NK-92 treated with Interleukin-12 subunit alpha and Interleukin-12 subunit beta, amount 100 ng/mL, for 24 hours (cell line): ENCODE results near the gene AJUBA.
"Not testable (repeated sequence)": the region's sequence is repeated elsewhere in the genome, so short reads cannot be mapped to it uniquely, and the experiment has no call there.

Experiments used
- DNase-seq: peaks from one replicate; lab custom pipeline; 2025; lab: John Stamatoyannopoulos, UW

Gene AJUBA

DNA sequence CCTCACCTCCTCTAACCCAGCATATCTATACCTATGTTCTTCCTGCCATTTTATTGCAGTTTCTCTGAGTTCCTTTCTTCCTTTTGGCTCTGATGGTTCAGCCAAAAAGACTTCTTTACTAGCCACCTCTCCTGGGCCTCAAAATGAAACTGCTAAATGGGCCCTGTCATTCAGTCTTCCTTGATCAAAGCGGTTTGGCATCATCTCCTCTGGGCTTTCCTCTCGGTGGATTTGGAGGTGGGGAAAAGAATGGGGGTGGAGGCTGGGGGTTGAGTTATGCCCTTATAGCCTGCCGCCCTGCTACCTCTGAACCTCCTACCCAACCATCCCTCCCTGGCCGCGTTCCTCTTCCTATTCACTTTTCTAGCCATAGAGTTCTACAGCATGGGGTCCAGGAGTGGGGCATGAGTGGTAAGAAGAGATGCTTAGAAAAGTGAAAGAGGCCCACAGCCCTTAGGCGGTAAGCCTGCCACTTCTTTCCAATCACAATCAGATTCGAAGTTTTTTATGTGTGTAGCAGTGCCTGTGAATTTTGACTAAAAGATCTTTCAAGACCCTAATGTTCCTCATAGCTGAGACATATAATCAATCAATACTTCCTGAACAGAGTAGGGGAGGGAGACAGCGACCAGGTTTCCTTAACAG, 2.5 kb downstream of the AJUBA start:
- DNase-seq, result no peak

DNA sequence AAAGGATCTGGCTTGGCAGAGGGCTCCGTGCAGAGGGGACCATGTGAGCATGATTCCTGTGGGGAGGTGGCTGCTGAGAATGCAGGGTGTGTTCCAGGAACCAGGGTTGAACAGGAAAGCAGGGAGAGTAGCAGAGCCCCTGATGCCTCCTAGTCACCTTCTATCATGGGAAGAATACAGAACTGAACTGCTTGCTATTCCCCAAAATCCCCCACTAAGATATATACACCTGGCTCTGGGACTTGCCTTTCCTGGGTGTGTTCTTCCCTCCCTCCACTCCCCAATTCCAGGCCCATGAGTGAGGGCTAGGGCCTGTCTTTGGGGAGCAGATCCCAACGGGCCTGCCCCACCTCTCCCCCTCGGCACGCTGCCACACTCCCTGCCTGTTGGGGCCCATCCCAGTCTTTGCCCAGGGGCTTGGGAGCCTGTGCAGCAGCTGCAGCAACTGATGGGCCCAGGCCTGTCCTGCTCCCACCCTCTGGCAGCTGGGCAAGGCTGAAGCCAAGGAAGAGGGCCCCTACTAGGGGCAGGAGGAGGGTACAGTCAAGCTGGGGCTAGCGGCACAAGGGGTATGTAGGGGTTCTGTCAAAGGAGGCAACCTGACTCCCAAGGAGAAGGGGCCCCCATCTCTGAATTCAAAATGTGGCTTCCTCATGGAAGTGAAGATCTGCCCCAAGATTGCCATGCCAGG, 3.2 kb downstream of the AJUBA start:
- DNase-seq, result no peak

DNA sequence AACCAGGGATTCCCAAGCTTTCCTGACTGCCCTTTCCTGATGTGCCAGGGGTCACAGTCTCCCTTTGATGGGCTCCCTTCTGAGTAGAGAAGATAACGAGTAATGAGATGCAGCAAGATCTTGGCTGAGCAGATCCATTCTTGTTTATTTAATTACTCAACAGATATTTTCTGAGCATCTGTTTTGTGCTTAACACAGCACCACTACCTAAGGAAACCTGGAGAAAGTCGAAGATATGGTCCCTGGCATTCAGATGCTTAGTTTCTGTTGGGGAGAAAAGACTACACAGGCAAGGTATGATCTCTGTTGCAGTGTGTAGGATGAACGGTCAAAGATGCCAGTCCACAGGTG, 3.9 kb downstream of the AJUBA start:
- no peak for DNase-seq

DNA sequence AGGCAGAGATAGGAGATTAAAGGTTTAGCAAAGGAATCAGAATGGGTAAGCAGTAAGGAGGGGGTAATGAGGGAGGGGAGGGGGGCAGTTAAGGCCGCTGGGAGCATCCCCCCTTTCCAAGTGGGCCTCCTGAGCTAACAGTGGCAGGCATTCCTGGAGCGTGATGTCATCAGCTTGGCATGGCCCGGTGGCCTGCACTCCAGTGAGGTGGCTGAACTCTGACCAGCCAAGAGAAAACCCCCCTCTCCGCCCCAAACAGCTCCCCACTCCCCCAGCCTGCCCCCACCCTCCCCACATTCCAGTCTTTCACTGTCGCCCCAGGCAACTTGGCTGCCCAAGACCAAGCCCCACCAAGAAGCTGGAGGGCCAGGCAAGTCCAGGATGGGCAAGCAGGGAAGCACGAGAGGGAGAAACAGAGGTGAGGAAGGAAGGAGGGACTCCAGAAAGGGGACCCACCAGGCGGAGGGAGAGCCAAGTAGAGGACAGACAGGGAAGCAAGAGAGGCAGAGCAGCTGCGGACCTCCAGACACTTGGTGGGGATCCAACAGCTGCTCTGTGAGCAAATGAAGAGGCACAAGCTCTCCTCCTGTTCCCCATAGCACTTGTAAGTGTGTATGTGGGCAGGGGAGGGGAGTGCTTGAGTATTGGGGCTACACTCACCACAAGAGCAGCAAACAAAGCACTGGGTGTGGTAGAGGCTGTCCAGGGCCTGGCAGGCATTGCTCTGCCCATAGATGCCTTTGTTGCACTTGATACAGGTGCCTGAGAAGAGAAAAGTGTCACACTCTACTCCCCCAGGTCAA, 4.5 kb downstream of the AJUBA start:
- no peak for DNase-seq

DNA sequence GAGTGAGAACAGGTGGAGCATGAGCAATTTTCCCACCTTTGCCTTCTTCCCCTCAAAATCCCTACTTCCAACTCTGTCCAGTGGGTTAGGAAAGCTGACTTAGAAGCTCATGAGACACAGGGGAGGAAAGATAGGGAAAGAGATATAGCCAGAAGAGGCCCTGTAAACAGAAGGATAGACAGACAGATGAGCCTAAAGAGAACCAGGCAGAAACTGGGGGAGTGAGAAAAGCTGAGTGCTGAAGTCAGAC, 5.0 kb downstream of the AJUBA start:
- DNase-seq, result no peak

DNA sequence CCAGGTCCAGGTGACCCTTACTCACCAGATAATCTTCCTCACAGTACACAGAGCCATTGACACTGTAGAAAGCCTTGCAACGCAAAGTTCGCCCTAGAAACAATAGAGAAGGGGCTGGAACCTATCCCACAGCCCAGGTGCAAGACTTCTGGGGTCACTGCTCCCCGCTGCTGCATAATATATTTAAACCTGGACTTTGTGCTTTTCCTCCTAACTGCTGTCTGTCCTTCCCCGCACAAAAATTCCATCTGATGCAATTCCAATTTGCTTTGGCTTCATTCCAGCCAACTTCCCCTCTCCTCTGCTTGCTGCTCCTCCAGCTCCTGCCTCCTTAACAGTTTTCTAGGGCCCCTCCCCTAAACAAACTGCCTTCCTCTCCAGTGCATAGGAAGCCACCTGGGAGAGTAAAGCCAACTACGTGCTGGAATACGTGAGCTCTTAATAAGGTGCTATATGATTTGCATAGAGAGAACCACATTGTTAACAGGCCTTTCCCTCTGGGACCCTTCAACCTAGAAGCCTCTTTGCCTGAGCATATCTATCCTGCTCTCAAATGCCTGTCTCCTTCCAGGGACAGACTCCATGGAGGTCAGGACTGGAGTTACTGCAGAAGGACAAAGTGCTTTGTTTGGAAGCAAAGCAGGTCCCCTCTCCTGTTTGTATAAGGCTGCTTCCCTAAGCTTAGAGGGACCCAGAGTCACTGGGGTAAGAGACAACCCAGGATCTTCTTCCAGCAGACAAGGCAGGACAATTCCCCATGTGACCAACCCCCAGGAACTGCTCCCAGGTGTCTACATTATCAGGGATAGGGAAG, 5.5 kb downstream of the AJUBA start:
- DNase-seq, result no peak

DNA sequence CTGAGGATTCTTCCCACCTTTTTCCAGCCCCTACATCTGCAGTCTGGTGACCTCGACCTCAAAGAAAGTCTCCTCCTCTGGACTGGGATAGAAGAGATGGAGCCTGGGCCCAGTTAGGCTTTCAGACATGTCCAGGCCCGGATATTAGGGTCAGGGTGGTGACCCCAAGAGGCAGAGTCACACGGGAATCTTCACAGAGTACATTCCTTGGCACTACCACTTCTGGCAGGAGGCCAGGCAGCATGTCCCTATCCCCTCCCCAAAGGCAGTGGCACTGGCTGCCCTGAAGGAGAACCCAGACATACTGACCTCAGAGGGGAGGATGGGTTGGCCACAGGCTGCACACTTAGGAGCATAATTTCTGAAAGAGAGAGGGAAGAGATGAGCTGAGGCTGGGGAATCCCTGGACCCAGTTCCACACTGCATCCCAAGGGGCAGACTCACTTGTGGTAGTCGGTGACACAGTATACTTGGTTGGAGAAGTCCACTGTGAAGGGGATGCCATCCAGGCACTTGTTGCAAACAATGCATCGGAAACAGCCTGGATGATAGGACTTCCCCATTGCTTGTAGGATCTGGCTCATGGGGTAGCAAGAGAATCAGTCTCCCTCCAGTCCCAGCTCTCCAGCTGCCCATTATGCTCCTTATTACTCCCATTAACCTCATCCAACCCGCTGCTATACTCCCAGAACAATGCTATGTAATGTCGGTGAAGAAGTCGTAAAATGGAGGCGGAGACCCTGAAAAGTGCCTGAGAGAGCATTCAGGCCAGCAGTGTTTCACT, 7.6 kb downstream of the AJUBA start:
- DNase-seq, result no peak

DNA sequence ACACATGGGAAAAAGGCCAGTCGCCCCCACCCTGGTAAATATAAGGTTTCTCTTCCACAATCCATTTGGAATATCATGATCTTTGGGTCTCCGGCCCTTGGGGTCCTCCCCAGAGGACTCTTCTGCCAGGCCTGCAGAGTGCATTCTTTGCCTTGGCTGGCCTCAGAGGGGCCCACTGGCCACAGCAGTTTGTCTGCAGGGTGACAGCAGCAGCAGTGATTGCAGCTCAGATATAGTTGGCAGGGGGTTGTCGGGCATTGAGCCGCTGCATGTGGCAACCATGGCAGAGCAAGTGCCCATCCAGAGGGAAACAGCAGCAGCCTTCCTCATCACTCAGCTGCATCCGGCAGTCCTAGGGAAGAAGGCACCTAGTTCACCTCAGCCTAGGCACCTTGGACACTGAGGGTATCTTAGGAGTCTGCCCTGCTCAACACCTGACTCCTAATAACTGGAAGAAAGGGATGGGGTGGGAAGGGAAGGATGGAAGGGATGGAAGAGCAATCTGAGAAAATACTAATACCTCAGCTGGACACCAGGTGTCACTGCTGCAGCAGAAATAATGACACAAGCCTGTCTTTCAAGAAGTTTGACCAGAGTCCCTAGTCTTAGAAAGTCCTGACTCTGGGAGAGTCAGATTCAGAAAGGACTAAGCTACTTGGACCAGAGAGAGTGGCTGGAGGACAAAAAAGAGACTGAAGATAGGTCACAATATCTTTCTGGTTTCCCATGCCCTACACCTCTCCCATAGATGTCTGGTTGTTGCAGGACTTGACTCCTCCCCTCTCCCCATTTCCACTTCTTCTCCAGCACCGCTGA, 8.9 kb downstream of the AJUBA start:
- no peak for DNase-seq

DNA sequence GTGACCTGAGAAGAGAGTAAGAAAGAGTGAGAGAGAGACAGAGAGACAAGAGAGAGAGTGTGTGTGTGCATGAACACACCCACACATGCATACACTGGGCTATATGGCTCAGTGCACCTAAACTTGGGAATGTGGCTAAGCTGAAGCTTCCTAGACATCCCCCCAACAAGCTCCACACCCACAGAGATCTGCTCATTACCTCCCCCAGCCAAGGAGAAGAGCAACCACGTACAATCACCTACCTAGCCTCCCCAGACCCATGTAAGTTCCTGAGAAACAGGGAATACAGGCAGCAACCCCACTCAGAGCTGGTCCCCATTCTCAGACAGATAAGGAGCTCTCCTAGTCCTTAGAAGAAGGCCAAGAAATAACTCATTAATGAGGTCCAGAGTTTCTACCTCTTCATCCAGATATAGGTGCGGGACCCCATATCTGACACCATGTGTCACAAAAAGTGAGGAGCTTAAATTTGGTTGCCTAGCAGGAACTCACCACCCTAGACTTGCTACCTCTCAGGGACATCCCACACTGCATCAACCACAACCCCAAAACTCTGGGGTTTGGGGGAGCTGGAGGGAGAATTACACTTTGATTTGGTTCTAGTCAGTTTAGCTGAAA, 9.9 kb downstream of the AJUBA start:
- DNase-seq, result no peak

DNA sequence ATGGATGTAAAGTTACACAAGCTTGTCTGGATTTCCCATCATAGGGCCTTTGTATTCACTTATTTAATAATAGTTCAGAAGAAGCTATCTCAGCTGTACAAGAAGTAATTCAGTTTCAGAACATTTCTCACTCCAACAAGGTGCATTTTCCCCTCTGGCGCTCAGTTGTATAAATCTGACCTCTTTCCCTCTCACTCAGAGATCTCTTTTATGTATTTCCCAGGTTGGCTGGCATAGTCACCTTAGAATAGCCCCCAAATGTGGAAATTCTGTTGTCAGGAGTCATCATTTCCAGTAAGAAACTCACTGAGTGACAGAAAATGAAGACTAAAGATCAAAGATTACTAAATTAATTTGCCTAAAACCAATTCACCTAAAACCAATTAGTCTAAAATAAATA, 11.2 kb downstream of the AJUBA start:
- no peak for DNase-seq

DNA sequence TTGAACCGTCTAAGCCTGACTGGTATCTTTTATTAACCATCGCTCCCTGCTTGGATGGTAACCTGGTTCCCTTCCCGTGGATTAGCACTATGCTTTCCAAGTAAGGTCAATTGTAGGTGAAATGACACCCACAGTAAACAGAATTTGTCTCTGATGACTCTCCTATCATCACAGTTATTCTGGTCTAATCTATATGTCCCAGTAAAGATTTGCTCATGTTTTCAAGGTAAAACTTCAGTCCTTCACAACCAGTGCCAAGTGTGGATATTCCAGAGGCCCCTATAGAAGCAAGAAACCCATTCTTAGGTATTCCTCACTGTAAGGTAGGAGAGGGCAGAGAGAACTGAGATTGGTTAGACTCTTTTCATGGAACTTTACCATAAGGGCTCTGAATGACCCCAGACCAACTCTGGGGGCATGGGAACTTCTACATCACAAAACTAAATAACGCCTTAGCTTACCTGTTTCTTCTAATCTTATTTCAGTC, 15.5 kb downstream of the AJUBA start:
- no peak for DNase-seq

DNA sequence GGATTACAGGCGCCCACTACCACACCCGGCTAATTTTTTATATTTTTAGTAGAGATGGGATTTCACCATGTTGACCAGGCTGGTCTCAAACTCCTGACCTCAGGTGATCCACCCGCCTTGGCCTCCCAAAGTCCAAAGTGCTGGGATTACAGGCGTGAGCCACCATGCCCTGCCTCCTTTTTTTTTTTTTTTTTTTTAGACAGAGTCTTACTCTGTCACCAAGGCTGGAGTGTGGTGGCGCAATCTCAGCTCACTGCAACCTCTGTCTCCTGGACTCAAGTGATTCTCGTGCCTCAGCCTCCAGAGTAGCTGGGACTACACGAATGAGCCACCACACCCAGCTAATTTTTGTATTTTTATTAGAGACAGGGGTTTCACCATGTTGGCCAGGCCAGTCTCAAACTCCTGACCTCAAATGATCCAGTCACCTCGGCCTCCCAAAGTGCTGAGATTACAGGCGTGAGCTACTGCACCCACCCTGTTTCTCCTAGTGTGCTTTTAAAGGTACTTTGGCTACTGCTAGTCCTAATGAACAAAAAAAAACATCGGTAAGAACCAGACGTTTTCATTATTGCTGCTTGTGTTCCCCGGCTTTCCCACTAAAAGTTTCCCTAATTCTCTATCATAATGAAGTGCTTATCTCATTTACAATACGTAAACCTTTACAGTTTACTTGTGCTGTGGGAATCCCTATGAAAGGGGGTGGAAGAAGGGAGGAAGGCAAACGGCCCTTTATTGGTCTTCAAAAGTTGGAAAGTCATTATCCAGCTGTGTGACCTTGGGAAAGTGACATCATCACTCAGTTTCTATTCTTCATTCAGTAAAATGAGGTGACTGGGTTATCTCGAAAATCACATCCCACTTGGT, 16.2 kb downstream of the AJUBA start:
- not testable (repeated sequence) for DNase-seq

DNA sequence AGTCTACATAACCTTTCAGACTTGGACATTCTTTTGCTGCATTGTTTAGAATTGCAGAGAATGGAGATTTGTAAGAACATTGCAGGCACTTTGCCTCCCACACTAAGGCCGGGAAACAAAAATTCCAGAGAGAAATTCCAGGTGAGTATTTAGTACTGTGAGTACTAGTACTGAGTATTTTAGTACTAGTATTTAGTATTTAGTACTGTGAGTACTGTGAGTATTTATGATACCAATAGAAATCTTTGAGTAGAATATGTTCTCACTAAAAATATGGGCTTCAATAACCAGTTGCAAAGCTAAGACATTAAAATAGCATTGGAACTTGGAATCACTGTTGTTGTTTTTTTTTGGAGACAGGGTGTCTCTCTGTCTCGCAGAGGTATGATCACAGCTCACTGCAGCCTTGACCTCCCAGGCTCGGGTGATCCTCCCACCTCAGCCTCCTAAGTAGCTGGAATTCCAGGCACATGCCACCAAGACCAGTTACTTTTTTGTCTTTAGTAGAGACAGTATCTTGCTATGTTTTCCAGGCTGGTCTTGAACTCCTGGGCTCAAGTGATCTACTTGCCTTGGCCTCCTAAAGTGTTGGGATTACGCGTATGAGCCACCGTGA, 20.2 kb downstream of the AJUBA start:
- DNase-seq, result no peak

DNA sequence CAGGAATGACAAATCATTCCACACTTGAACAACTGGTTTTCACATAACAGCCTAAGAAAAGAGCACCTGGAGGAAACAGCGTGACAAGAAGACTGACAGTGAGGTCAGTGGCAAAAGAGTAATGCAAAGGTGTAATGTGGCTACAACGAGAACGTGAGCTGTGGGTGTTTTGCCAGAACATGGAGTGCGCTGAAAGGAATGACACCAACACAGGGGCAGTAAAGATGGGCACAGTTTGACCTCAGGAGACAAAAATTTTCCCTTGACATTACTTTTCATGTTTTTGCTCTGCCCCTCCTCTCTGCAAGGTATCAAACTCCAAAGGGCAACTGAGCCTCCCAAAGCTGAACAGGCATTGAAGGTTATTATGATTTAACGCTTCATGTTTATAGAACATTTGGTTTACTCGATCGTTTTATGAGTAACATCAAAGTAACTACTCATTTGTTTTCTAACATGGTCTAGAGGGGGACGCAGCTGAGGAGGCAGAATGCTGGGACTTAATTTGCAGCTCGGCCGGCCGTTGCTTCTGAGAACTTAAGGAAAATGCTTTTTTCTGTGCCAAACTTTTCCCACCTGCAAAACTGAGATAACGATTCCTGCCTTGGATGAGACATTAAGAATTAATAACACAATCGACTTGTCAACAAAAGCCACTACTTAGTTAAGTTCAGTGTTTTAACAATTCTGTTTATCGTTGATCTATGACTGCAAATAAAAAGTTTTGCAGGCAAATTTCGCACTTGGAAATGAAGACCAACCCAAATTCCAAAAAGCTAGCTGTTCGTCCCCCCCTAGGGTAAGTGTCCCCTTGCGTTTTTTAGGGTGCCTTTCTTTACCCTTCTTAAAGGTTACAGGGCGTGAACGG, 26.4 kb downstream of the AJUBA start:
- no peak for DNase-seq

DNA sequence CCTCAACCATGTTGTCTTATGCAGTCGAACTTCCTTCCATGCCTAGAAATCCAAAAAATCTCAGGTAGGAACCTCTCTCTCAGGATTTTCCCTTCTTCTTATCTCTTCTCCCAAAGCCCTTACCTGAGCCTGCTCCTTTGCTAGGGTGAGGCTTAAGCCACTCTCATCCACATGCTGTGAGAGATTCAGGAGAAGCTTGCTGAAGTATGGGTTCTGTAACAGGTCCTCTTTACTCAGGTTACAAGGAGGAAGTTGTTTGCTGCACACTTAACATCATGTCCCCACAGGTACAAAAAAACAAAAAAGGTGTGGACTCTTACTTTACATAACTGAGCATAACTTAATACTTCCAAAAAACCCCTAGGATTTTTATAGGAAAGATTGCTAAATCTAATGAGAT, 29.9 kb downstream of the AJUBA start:
- no peak for DNase-seq

DNA sequence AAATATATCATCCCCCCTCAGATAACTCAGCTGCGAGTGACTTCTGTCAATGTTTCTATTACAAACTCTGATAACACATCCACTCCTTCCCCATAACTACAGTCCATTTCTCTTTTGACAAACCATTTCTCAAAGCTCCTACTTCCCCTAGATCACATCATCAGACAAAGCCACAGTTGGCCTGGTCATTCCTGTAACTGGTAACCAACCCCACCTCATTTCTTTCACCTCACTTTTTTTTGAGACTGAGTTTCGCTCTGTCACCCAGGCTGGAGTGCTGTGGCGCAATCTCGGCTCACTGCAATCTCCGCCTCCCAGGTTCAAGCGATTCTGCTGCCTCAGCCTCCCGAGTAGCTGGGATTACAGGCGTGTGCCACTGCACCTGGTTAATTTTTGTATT, 30.6 kb downstream of the AJUBA start:
- not testable (repeated sequence) for DNase-seq

DNA sequence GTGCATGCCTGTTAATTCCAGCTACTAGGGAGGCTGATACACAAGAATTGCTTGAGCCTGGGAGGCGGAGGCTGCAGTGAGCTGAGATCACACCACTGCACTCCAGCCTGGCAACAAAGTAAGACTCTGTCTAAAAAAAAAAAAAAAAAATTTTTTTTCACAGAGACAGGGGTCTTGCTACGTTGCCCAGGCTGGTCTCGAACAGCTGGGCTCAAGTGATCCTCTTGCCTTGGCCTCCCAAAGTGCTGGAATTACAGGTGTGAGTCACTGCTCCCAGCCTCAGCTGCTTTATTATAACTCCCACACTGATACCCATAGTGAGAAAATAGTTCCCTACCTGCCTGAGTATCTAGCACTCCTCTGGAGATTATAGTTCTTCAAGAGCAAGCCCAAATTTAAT, 36.7 kb downstream of the AJUBA start:
- no peak for DNase-seq

DNA sequence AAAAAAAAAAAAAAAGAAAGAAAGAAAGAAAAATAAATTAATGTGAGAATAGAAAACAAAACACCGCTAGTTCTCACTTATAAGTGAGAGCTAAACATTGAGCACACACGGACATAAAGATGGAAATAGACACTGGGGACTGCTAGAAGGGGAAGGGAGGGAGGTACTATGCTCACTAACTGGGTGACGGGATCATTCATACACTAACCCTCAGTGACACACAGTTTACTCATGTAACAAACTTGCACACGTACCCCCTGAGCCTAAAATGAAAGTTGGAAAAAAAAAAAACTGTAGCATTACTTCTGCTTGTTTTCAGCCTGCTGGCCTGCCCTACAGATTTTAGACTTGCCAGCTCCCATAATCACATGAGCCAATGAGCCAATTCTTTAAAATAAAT, 42.7 kb downstream of the AJUBA start:
- DNase-seq, result no peak
